HG03520 (cell line): ENCODE results near the gene ADH7.
"Not testable (repeated sequence)": the region's sequence is repeated elsewhere in the genome, so short reads cannot be mapped to it uniquely, and the experiment has no call there.

Source experiments
- ATAC-seq: cut with Tn5 transposase; IDR thresholded peaks from one replicate; pipeline ENCODE4 v1.9.1; 2021; ENCODE audit warnings: mild to moderate bottlenecking, moderate library complexity; ENCODE audit not compliant: unreplicated experiment

ADH7 gene

GRCh38 chr4:99381588-99382175 lies 53.5 kb downstream of the ADH7 start:
- no peak for ATAC-seq

DNA sequence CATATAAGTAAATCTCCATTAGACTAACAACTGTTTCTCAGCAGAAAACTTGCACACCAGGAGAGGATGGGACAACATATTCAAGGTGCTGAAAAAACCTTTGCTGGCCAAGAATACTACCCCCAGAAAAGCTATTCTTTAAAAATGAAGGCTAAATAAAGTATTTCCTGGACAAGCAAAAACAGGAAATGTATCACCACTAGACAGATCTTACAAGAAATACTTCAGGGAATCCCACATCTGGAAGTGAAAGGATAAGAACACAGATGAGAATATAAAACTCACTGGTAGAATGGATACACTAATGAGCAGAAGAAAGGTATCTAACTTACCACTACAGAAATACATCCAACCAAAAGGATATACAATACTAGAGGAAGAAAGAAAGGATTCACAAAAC lies 55.6 kb downstream of the ADH7 start:
- no peak for ATAC-seq

GRCh38 chr4:99378876-99379275 lies 56.3 kb downstream of the ADH7 start:
- no peak for ATAC-seq

GRCh38 chr4:99377341-99377740 lies 57.8 kb downstream of the ADH7 start:
- not testable (repeated sequence) for ATAC-seq

GRCh38 chr4:99372464-99372863 lies 62.7 kb downstream of the ADH7 start:
- not testable (repeated sequence) for ATAC-seq

DNA sequence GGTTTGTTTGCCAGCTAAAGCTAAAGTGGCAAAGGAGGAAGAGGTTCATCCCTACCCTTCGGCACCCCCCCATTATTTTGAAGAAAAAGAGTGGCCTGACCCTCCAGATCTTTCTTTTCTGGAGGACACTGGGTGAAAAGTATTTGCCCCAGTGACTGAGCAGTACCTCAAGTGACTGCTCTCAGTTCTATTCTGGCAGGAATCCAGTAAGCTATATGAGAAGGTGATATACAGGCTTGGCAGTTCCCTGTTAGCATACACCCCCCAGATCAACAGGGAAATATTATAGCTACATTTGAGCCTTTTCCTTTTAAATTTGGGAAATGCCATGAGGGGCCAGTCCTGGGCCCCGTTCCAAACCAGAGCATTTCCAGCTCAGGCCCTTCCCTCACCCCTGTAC lies 67.3 kb downstream of the ADH7 start:
- not testable (repeated sequence) for ATAC-seq

GRCh38 chr4:99366491-99366890 lies 68.7 kb downstream of the ADH7 start:
- ATAC-seq = no peak

DNA sequence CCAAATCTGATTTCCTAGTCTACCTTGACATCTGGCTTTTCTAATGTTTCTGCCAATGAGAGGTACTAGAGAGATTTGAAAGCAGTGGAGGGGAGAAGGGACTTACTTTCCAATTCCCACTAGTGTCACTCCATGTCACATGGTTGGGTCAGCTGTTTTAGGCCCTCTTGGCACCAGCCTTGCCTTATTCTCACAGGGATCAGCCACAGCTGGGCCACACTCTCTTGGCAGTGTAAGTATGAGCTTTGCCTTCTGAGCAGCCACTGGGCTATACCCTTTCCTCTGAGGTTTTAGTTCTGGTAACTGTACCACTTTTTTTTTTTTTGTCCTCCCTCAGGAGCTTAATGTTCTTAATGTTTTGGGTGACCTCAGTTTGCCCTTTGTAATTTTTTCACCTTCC lies 72.4 kb downstream of the ADH7 start:
- no peak for ATAC-seq
